RWPE2 (cell line): ENCODE results near the gene PPP1R2.
A peak's percentile ranks its signal among the peaks of the same experiment; 100 is the strongest.
"Not testable (repeated sequence)": the region's sequence is repeated elsewhere in the genome, so short reads cannot be mapped to it uniquely, and the experiment has no call there.

Experiments
- ATAC-seq: fragments of 200-7000 bp; cut with Tn5 transposase; 3 replicates; pipeline ENCODE4 v1.9.1; 2021; ENCODE audit warnings: low read depth
- DNase-seq: peaks from one replicate; pipeline ENCODE4 v3.0.0-alpha.2; 2020; ENCODE audit warnings: low spot score
- H3K27ac ChIP-seq: fragments of 450-650 bp; 2 replicates; pipeline ENCODE4 v1.5.1; 2017; ENCODE audit warnings: mild to moderate bottlenecking; ENCODE audit not compliant: poor library complexity, severe bottlenecking
- H3K27me3 ChIP-seq: fragments of 250-450 bp; sonication (Bioruptor Pico); 2 replicates; pipeline ENCODE4 v1.5.1; 2021; ENCODE audit warnings: mild to moderate bottlenecking, moderate library complexity; ENCODE audit not compliant: insufficient read depth, poor library complexity, severe bottlenecking
- H3K36me3 ChIP-seq: fragments of 250-450 bp; sonication (Bioruptor Pico); 2 replicates; pipeline ENCODE4 v1.5.1; 2020; ENCODE audit warnings: low read depth, mild to moderate bottlenecking, moderate library complexity
- H3K4me1 ChIP-seq: fragments of 250-450 bp; sonication (Bioruptor Pico); 2 replicates; pipeline ENCODE4 v1.5.1; 2021; ENCODE audit warnings: mild to moderate bottlenecking, moderate library complexity; ENCODE audit not compliant: insufficient read depth, poor library complexity, severe bottlenecking
- H3K4me3 ChIP-seq: fragments of 250-450 bp; sonication (Bioruptor Pico); 2 replicates; pipeline ENCODE4 v1.5.1; 2021; ENCODE audit warnings: mild to moderate bottlenecking, moderate library complexity; ENCODE audit not compliant: severe bottlenecking
- H3K9me3 ChIP-seq: fragments of 250-450 bp; sonication (Bioruptor Pico); 2 replicates; pipeline ENCODE4 v1.5.1; 2021; ENCODE audit warnings: mild to moderate bottlenecking, moderate library complexity; ENCODE audit not compliant: severe bottlenecking
- TF ChIP-seq, protein P1 (sequence below): fragments of 450-650 bp; IDR thresholded peaks from one replicate; pipeline ENCODE4 v1.5.1; 2017; ENCODE audit warnings: mild to moderate bottlenecking, moderate library complexity; ENCODE audit not compliant: poor library complexity, severe bottlenecking

PPP1R2 gene

DNA sequence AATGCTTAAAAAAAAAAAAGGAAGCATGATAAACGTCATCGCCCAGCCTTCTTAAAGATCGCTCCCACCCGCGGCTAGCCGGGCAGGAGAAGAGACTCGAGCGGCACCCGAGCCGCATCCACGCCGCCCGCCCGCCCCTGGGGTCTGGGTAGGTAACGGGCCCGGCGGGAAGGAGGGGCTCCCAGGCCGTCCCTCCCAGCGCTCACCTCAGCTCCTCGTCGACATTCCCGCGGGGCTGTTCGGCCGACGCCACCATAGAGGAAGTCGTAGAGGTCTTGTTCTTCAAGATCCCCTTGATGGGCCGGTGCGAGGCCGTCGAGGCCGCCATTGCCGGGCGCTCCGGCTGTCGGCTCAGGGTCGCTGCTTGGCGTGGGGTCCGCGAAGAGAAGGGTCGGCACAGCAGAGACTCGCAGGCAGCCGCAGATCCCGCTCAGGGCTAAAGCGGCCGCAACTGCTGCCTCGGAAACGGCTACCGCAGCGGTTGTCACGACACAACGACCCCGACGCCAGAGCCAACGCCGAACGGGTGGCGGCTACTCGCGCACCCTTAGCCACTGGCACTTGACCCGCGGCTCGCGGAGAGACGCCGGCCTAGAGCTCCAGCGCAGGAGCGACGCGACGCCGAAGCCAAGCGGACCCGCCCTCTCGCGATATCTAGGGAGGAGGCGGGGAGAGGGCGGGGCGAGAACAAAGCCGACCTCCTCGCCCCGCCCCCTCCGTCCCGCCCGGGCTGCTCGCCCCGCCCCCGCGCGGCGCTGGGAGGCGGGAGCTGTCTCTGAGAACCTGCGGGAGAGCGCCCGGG is at the start of gene PPP1R2:
Gene PPP1R2, minus strand, starts transcription at position 628 of the 802 bp plus-strand sequence. Its CDS starts 300 bp downstream, at position 328.
- DNase-seq (peak; percentile 88), ATAC-seq (peak; percentile 82)
- peaks cover 15% of the 10 kb centered on the region for H3K4me1 ChIP-seq
- H3K27ac ChIP-seq, result peak within 1 kb of the TSS; percentile 42
- TF ChIP-seq, protein P1, sequence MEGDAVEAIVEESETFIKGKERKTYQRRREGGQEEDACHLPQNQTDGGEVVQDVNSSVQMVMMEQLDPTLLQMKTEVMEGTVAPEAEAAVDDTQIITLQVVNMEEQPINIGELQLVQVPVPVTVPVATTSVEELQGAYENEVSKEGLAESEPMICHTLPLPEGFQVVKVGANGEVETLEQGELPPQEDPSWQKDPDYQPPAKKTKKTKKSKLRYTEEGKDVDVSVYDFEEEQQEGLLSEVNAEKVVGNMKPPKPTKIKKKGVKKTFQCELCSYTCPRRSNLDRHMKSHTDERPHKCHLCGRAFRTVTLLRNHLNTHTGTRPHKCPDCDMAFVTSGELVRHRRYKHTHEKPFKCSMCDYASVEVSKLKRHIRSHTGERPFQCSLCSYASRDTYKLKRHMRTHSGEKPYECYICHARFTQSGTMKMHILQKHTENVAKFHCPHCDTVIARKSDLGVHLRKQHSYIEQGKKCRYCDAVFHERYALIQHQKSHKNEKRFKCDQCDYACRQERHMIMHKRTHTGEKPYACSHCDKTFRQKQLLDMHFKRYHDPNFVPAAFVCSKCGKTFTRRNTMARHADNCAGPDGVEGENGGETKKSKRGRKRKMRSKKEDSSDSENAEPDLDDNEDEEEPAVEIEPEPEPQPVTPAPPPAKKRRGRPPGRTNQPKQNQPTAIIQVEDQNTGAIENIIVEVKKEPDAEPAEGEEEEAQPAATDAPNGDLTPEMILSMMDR, result no peak
- H3K4me3 ChIP-seq, result peak within 1 kb of the TSS; percentile 97
- no peaks in the 10 kb centered on the region for H3K9me3 ChIP-seq
- H3K36me3 ChIP-seq, result 0 out of 2 replicates have a peak, but pooled peaks cover 4% of the 10 kb centered on the region
- no peaks in the 10 kb centered on the region for H3K27me3 ChIP-seq

DNA sequence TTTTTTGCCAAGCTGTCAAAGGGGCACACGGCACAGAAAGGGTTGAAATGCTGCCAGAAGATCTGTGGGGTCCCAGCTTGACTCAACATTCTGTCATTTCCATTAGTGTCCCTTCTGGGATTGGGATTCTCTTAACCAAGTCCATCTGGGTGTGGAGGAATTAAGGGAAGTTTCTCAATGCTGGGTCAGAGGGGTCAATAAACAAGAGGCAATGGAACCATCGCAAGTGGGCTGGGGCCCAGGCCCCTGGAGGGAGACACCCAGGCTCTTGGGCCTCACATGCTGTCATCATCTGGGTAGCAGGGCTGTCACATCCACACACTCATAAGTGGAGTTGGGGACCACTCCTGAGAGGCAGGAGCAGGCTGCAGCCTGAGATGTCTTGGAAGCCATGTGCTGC is 48.7 kb upstream of the PPP1R2 start:
- Histone ChIP-seq H3K36me3 (no peaks in the 10 kb centered on the region), H3K27ac (no peak overlapping the region), H3K4me1 (no peaks in the 10 kb centered on the region), H3K9me3 (no peaks in the 10 kb centered on the region), H3K4me3 (no peak overlapping the region), H3K27me3 (no peaks in the 10 kb centered on the region)
- TF ChIP-seq, protein P1, result no peak
- DNase-seq (no peak), ATAC-seq (no peak)

DNA sequence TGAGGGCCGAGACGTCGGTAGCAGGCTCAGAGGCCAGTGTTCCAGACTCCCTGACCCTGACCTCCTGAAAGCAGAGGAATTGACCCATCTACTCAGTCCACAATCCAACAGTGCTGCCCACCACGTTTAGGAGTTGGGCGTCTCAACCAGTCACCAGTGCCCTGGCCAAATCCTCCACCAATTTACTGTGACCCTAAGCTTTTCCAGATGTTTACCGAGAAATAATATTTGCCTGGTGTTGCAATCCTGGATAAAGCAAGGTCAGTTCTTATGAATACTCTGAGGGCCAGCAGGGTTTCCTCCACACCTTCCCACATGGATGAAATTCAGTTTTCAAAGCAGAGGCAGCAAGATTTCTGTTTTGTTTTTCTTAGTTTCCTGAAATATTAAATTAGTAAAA is 48.1 kb upstream of the PPP1R2 start:
- ATAC-seq (no peak), DNase-seq (no peak)
- Histone ChIP-seq H3K27ac (no peak overlapping the region), H3K4me3 (no peak overlapping the region), H3K4me1 (no peaks in the 10 kb centered on the region), H3K27me3 (no peaks in the 10 kb centered on the region), H3K36me3 (no peaks in the 10 kb centered on the region), H3K9me3 (no peaks in the 10 kb centered on the region)
- TF ChIP-seq, protein P1, result no peak

DNA sequence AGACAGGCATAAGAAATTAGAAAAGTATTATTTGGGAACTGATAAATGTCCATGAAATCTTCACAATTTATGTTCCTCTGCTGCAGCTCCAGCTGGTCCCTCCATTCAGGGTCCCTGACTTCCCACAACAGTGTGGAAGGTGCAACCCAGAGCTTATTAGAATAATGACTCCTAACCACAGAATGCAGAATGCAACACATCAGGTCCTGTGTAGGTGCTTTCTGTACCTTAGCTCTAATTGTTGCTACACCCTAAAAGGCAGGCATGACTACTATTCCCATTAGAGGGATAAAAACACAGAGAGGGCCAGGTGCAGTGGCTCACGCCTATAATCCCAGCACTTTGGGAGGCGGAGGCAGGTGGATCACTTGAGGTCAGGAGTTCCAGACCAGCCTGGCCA is 47.3 kb upstream of the PPP1R2 start:
- H3K27ac ChIP-seq, H3K27me3 ChIP-seq: not testable (repeated sequence)

DNA sequence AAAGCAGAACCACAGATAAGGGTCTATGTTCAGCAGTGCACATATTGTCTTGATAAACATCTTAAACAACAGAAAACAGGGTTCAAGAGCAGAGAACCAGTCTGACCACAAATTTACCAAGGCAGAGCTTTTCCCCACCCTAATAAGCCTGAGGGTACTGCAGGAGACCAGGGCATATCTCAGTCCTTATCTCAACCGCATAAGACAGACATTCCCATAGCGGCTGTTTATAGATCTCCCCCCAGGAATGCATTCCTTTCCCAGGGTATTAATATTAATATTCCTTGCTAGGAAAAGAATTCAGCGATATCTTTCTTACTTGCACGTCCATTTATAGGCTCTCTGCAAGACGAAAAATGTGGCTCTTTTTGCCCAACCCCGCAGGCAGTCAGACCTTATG is 46.7 kb upstream of the PPP1R2 start:
- H3K27ac ChIP-seq, result not testable (repeated sequence)

More for the DNA sequence above, 47.3 kb upstream of the PPP1R2 start:
- H3K9me3 ChIP-seq, ATAC-seq, H3K4me3 ChIP-seq, H3K4me1 ChIP-seq, DNase-seq, H3K36me3 ChIP-seq: not testable (repeated sequence)

DNA sequence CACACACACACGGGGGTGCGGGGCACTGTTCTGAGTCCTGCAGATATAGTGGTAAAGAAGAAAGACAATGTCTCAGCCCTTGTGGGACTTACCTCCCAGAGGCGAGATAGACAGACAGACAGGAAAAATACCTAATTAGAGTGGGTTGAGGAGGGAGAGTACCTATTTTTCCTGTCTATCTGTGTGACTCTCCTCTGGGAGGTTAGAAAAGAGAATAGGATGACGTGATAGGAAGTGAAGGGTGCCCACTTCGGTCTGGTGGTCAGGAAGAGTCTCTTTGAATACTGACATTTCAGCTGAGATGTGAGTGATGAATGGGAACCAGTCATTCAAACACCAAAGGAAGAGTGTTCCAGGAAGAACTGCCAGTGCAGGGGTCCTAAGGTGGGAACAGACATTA is 44.7 kb upstream of the PPP1R2 start:
- Histone ChIP-seq H3K27me3 (no peaks in the 10 kb centered on the region), H3K36me3 (no peaks in the 10 kb centered on the region), H3K4me1 (peaks cover 9% of the 10 kb centered on the region), H3K27ac (no peak overlapping the region), H3K4me3 (no peak overlapping the region), H3K9me3 (no peaks in the 10 kb centered on the region)
- DNase-seq (no peak), ATAC-seq (no peak)
- TF ChIP-seq, protein P1, result no peak

More for the DNA sequence above, 46.7 kb upstream of the PPP1R2 start:
- not testable (repeated sequence) for H3K9me3 ChIP-seq, H3K36me3 ChIP-seq, H3K27me3 ChIP-seq, H3K4me3 ChIP-seq, H3K4me1 ChIP-seq, DNase-seq, ATAC-seq
